ENCODE data around the gene CBY1. TPM values are rescaled to one million over a fixed set of nuclear protein-coding genes. Genes with fewer than 3 reads are reported as not detected.

The CBY1 gene
- polyA plus RNA-seq, 1 of the 3 experiments (the other 2 are of a cell fraction) = 21.8 TPM

DNA sequence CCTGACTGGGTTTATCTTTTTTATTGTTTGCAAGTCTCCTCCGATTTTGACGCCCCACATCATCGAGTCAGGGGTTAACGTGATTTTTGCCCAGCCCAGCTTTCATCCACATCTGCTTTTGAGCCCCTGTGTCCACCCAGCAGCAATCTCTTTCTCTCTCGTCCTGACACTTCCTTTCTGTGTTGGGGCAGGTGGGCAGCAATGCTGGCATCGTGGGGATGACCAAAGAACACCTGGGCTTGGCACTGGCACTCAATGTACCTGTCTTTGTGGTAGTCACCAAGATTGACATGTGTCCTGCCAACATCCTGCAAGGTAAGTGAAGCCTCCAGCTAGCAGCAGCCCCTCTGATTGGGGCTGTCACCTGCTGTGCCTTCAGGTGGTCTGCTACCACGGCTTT, 65.1 kb downstream of the CBY1 start:
- ChIA-PET CTCF (interaction anchor here (4.7 kb wide), 1 partner anchor 11 kb away, joined by 15 read pairs; no protein-coding TSS in a partner anchor), POLR2A (no interaction called here)
- Histone ChIP-seq H3K4me2 (no peak overlapping the region), H3K4me3 (ENCODE audit: low read depth in 2 of 2, low read length in 1 of 2) (no peak overlapping the region), H3K9ac (no peak overlapping the region), H3K9me2 (no peaks in the 10 kb centered on the region), H3K9me3 (no peaks in the 10 kb centered on the region), H2AFZ (ENCODE audit: low read depth) (no peak overlapping the region), H3F3A (replicated peaks; ENCODE audit: insufficient read depth) (peaks cover 6% of the 10 kb centered on the region), H3K36me3 (replicated peaks in 1 of 2; ENCODE audit: control insufficient read depth in 1 of 2, insufficient read depth in 2 of 2, low read length in 1 of 2) (peaks cover 0 to 15% of the 10 kb centered on the region in 2 experiments), H3K4me1 (ENCODE audit: control insufficient read depth in 1 of 2, insufficient read depth in 2 of 2, low read depth in 1 of 2, low read length in 1 of 2) (no peaks in the 10 kb centered on the region), H3K27me3 (ENCODE audit: insufficient read depth) (no peaks in the 10 kb centered on the region), H3K79me2 (ENCODE audit: insufficient read depth) (no peaks in the 10 kb centered on the region), H4K20me1 (ENCODE audit: insufficient read depth) (no peaks in the 10 kb centered on the region), H3K27ac (ENCODE audit: low read depth in 2 of 2, low read length in 1 of 2) (no peak overlapping the region)
- WGBS (ENCODE audit: low lambda C conversion rate) = 92% methylated on average over 7 of the region's 7 CpGs
- TF ChIP-seq SIN3A (IDR thresholded peaks at IDR 0.05; ENCODE audit: borderline replicate concordance, low read depth, low read length) = no peak
- no peak for TF ChIP-seq NRF1 (IDR thresholded peaks at IDR 0.05; ENCODE audit: low read depth, low read length)
- TF ChIP-seq, protein P1, sequence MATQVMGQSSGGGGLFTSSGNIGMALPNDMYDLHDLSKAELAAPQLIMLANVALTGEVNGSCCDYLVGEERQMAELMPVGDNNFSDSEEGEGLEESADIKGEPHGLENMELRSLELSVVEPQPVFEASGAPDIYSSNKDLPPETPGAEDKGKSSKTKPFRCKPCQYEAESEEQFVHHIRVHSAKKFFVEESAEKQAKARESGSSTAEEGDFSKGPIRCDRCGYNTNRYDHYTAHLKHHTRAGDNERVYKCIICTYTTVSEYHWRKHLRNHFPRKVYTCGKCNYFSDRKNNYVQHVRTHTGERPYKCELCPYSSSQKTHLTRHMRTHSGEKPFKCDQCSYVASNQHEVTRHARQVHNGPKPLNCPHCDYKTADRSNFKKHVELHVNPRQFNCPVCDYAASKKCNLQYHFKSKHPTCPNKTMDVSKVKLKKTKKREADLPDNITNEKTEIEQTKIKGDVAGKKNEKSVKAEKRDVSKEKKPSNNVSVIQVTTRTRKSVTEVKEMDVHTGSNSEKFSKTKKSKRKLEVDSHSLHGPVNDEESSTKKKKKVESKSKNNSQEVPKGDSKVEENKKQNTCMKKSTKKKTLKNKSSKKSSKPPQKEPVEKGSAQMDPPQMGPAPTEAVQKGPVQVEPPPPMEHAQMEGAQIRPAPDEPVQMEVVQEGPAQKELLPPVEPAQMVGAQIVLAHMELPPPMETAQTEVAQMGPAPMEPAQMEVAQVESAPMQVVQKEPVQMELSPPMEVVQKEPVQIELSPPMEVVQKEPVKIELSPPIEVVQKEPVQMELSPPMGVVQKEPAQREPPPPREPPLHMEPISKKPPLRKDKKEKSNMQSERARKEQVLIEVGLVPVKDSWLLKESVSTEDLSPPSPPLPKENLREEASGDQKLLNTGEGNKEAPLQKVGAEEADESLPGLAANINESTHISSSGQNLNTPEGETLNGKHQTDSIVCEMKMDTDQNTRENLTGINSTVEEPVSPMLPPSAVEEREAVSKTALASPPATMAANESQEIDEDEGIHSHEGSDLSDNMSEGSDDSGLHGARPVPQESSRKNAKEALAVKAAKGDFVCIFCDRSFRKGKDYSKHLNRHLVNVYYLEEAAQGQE (IDR thresholded peaks at IDR 0.05; ENCODE audit: low read depth, low read length) = no peak
- TF ChIP-seq, protein P2, sequence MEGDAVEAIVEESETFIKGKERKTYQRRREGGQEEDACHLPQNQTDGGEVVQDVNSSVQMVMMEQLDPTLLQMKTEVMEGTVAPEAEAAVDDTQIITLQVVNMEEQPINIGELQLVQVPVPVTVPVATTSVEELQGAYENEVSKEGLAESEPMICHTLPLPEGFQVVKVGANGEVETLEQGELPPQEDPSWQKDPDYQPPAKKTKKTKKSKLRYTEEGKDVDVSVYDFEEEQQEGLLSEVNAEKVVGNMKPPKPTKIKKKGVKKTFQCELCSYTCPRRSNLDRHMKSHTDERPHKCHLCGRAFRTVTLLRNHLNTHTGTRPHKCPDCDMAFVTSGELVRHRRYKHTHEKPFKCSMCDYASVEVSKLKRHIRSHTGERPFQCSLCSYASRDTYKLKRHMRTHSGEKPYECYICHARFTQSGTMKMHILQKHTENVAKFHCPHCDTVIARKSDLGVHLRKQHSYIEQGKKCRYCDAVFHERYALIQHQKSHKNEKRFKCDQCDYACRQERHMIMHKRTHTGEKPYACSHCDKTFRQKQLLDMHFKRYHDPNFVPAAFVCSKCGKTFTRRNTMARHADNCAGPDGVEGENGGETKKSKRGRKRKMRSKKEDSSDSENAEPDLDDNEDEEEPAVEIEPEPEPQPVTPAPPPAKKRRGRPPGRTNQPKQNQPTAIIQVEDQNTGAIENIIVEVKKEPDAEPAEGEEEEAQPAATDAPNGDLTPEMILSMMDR (IDR thresholded peaks at IDR 0.05) = no peak
- TF ChIP-seq MEF2A (IDR thresholded peaks at IDR 0.05; ENCODE audit: borderline replicate concordance, low read depth) = no peak
- TF ChIP-seq JUND (IDR thresholded peaks at IDR 0.05) = no peak
- TF ChIP-seq NFIC (IDR thresholded peaks at IDR 0.05; ENCODE audit: borderline replicate concordance) = no peak
- no peak for TF ChIP-seq MXI1 (IDR thresholded peaks at IDR 0.05; ENCODE audit: low read depth, low read length)
- TF ChIP-seq GABPA (IDR thresholded peaks at IDR 0.05; ENCODE audit: low read depth) = no peak
- no peak for TF ChIP-seq RAD21 (IDR thresholded peaks at IDR 0.05; ENCODE audit: low read length)
- no peak for TF ChIP-seq RCOR1 (IDR thresholded peaks at IDR 0.05; ENCODE audit: low read length)
- no peak for TF ChIP-seq FOSL2 (IDR thresholded peaks at IDR 0.05; ENCODE audit: borderline replicate concordance, low read depth)
- TF ChIP-seq EP300 (IDR thresholded peaks at IDR 0.05; ENCODE audit: borderline replicate concordance in 1 of 2, low read depth in 1 of 2, low read length in 1 of 2) = no peak
- no peak for TF ChIP-seq RXRA (IDR thresholded peaks at IDR 0.05; ENCODE audit: borderline replicate concordance, low read depth)
- TF ChIP-seq RFX5 (IDR thresholded peaks at IDR 0.05; ENCODE audit: low read length) = no peak
- TF ChIP-seq, protein P3, sequence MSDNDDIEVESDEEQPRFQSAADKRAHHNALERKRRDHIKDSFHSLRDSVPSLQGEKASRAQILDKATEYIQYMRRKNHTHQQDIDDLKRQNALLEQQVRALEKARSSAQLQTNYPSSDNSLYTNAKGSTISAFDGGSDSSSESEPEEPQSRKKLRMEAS (IDR thresholded peaks at IDR 0.05; ENCODE audit: low read depth) = no peak
- no peak for DNase-seq

Other genes with a start within 250 kb of the CBY1 start
- not detected in 2 replicates for gene KCNJ4, start 201.4 kb upstream of the CBY1 start, polyA plus RNA-seq (2012; rRNA removed)
- gene KDELR3, start 188.5 kb upstream of the CBY1 start, polyA plus RNA-seq (2012; rRNA removed) = 16.5 and 17.1 TPM in 2 replicates
- gene DDX17, start 150.3 kb upstream of the CBY1 start, polyA plus RNA-seq (2012; rRNA removed) = 111 and 178 TPM in 2 replicates
- gene DMC1, start 86.5 kb upstream of the CBY1 start, polyA plus RNA-seq (2012; rRNA removed) = not detected in 2 replicates
- gene FAM227A, start 246 bp upstream of the CBY1 start, polyA plus RNA-seq (2012; rRNA removed) = 1.2 and 1.9 TPM in 2 replicates
- gene TOMM22, start 25.3 kb downstream of the CBY1 start, polyA plus RNA-seq (2012; rRNA removed) = 33.1 and 33.6 TPM in 2 replicates
- gene JOSD1, start 44.3 kb downstream of the CBY1 start, polyA plus RNA-seq (2012; rRNA removed) = 17.8 and 23.0 TPM in 2 replicates
- 11.9 and 15.2 TPM in 2 replicates for gene GTPBP1, start 49.3 kb downstream of the CBY1 start, polyA plus RNA-seq (2012; rRNA removed)
- gene SUN2, start 99.4 kb downstream of the CBY1 start, polyA plus RNA-seq (2012; rRNA removed) = 9.0 and 10.2 TPM in 2 replicates
- gene DNAL4, start 137.5 kb downstream of the CBY1 start, polyA plus RNA-seq (2012; rRNA removed) = 15.1 and 17.6 TPM in 2 replicates
- 1.1 and 1.2 TPM in 2 replicates for gene NPTXR, start 187.4 kb downstream of the CBY1 start, polyA plus RNA-seq (2012; rRNA removed)
- 3.4 and 5.4 TPM in 2 replicates for gene CBX6, start 215.6 kb downstream of the CBY1 start, polyA plus RNA-seq (2012; rRNA removed)

Measured in SK-N-SH (cell line).